WTC11 (cell line): ENCODE data around the gene IQGAP3. TPM values are rescaled to one million over a fixed set of nuclear protein-coding genes. Genes with fewer than 3 reads are reported as not detected.

Experiments
- ATAC-seq: fragments of 200-7000 bp; cut with Tn5 transposase; 2 replicates; pipeline ENCODE4 v1.10.0; 2021; ENCODE audit warnings: mild to moderate bottlenecking, moderate library complexity
- CTCF ChIA-PET: fragments of 300-600 bp; sonication (Branson Sonifier 250); formaldehyde crosslinking; loops from one replicate; lab custom pipeline; 2021; ENCODE audit warnings: antibody characterized with exemption; lab: Charles Lee
- POLR2A ChIA-PET: fragments of 350-600 bp; sonication (Branson Sonifier 250); formaldehyde crosslinking; loops from one replicate; lab custom pipeline; 2021; ENCODE audit warnings: antibody characterized with exemption; lab: Charles Lee
- DNase-seq: peaks from one replicate; pipeline ENCODE4 v3.0.0; 2021; ENCODE audit warnings: low spot score
- H3K27ac Mint-ChIP-seq: 2 replicates; pipeline ENCODE4 v1.8.0; 2021; ENCODE audit warnings: mixed read lengths
- H3K27me3 Mint-ChIP-seq: 2 replicates; pipeline ENCODE4 v1.8.0; 2021; ENCODE audit warnings: low read depth, mild to moderate bottlenecking, moderate library complexity, mixed read lengths
- H3K36me3 Mint-ChIP-seq: 2 replicates; pipeline ENCODE4 v1.8.0; 2021; ENCODE audit warnings: mixed read lengths
- H3K4me1 Mint-ChIP-seq: 2 replicates; pipeline ENCODE4 v1.8.0; 2022; ENCODE audit warnings: mixed read lengths
- H3K4me3 Mint-ChIP-seq: 2 replicates; pipeline ENCODE4 v1.8.0; 2021; ENCODE audit warnings: mild to moderate bottlenecking, moderate library complexity, mixed read lengths
- H3K9me3 Mint-ChIP-seq: 2 replicates; pipeline ENCODE4 v1.8.0; 2021; ENCODE audit warnings: mixed read lengths
- AFF4 ChIP-seq: sonication (generic); formaldehyde crosslinking; IDR thresholded peaks from 2 replicates; pipeline ENCODE4 v1.8.1; 2023; ENCODE audit warnings: mild to moderate bottlenecking, missing genetic modification reagents, borderline replicate concordance
- ATF3 ChIP-seq: sonication (generic); formaldehyde crosslinking; conservative IDR thresholded peaks from 2 replicates; pipeline ENCODE4 v1.8.1; 2022; ENCODE audit warnings: mild to moderate bottlenecking, missing genetic modification reagents
- ETV6 ChIP-seq: sonication (generic); formaldehyde crosslinking; IDR thresholded peaks from 2 replicates; pipeline ENCODE4 v1.8.1; 2022; ENCODE audit warnings: mild to moderate bottlenecking, missing genetic modification reagents
- IRF1 ChIP-seq: sonication (generic); formaldehyde crosslinking; IDR thresholded peaks from 2 replicates; pipeline ENCODE4 v1.8.0; 2023; ENCODE audit warnings: missing genetic modification reagents
- NR2C2 ChIP-seq: sonication (generic); formaldehyde crosslinking; IDR thresholded peaks from 2 replicates; pipeline ENCODE4 v1.8.0; 2022; ENCODE audit warnings: mild to moderate bottlenecking, missing genetic modification reagents
- STAT6 ChIP-seq: sonication (generic); formaldehyde crosslinking; conservative IDR thresholded peaks from 2 replicates; pipeline ENCODE4 v1.8.1; 2023; ENCODE audit warnings: mild to moderate bottlenecking, low read depth, missing genetic modification reagents, moderate library complexity
- USF2 ChIP-seq: sonication (generic); formaldehyde crosslinking; IDR thresholded peaks from 2 replicates; pipeline ENCODE4 v1.8.1; 2023; ENCODE audit warnings: mild to moderate bottlenecking, missing genetic modification reagents, moderate library complexity
- ZMAT4 ChIP-seq: fragments of 250-450 bp; sonication (Bioruptor Pico); IDR thresholded peaks from 2 replicates; pipeline ENCODE4 v1.9.0; 2021; ENCODE audit warnings: mild to moderate bottlenecking
- ZNF121 ChIP-seq: sonication (generic); formaldehyde crosslinking; IDR thresholded peaks from 2 replicates; pipeline ENCODE4 v1.8.0; 2023; ENCODE audit warnings: missing genetic modification reagents
- ZNF317 ChIP-seq: sonication (generic); formaldehyde crosslinking; IDR thresholded peaks from 2 replicates; pipeline ENCODE4 v1.8.1; 2023; ENCODE audit warnings: low read depth, mild to moderate bottlenecking, moderate library complexity, missing genetic modification reagents, borderline replicate concordance
- ZNF416 ChIP-seq: fragments of 250-450 bp; sonication (Bioruptor Pico); IDR thresholded peaks from 2 replicates; pipeline ENCODE4 v1.9.0; 2021; ENCODE audit warnings: mild to moderate bottlenecking, inconsistent platforms
- ZNF532 ChIP-seq: fragments of 250-450 bp; sonication (Bioruptor Pico); IDR thresholded peaks from 2 replicates; pipeline ENCODE4 v1.9.0; 2021; ENCODE audit warnings: mild to moderate bottlenecking, borderline replicate concordance
- total RNA-seq: library from RNA; stranded (reverse); gene quantifications from 3 replicates; pipeline ENCODE4 v1.2.3, GENCODE V29; 2021

Gene IQGAP3
- total RNA-seq, 1 experiment from 2014 or later: 33.3 TPM

DNA sequence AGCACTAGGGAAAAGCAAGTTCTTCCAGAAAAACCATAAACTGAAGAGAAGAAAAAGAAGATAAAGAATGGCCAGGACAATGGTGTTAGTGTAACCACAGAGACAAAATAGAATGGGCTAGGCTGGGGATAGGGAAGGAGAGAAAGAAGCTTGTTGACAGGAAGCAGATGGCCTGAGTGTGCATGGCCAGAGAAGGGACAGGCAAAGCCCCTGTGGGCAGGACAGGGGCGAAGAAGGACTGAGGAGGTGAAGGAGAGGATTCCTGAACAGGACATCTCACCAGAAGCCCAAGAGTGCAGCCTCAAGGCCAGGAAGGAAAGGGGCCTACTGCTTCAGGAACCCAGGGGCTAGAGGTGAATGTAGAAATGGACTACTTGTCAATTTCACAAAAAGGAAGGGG lies 29.3 kb downstream of the IQGAP3 start:
- Mint-ChIP-seq H3K4me3 (no peak overlapping the region), H3K27me3 (no peaks in the 10 kb centered on the region), H3K36me3 (peaks cover 42% of the 10 kb centered on the region)
- ChIA-PET POLR2A (no interaction called here), CTCF (no interaction called here)
- DNase-seq (no peak), ATAC-seq (no peak)
- no peak for TF ChIP-seq NR2C2 (CRISPR knock-in tag)
- TF ChIP-seq ATF3 (CRISPR knock-in tag): no peak
- no peak for TF ChIP-seq ZNF416 (CRISPR knock-in tag)
- no peak for TF ChIP-seq ETV6 (CRISPR knock-in tag)
- TF ChIP-seq STAT6 (CRISPR knock-in tag): no peak
- TF ChIP-seq, all 79 proteins: peak for 0
- Mint-ChIP-seq H3K27ac (no peak overlapping the region; the same call in 1 of the 2 replicates), H3K4me1 (peaks cover 9% of the 10 kb centered on the region; the same call in 1 of the 2 replicates), H3K9me3 (no peaks in the 10 kb centered on the region)

DNA sequence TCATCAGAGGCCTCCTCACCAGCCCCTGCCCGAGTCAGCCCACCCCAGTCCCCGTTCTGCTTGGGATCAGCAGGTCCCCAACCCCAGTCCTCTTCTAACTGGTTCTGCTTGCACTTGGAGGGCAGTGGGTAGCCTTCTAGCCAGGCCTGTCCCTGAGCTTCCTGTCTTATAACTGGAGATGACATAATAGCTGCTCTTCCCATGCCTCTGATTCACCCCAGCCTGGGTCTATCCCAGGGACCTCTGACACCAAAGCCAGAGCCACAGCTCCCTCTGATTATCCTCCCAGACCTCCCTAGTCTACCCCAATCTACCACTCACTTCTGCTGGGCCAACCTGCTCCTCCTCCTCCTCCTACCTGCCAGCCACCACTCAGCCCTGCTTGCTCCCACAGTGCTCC lies 31.4 kb downstream of the IQGAP3 start:
- H3K36me3 Mint-ChIP-seq: peaks cover 41% of the 10 kb centered on the region
- ATAC-seq: no peak
- H3K27ac Mint-ChIP-seq: no peak overlapping the region
- TF ChIP-seq ETV6 (CRISPR knock-in tag): no peak
- TF ChIP-seq ZNF532 (CRISPR knock-in tag): no peak
- TF ChIP-seq ZMAT4: no peak
- no peak for DNase-seq
- H3K4me3 Mint-ChIP-seq: no peak overlapping the region
- no peaks in the 10 kb centered on the region for H3K9me3 Mint-ChIP-seq
- POLR2A ChIA-PET: no interaction called here
- CTCF ChIA-PET: interaction anchor here (0.9 to 1.4 kb wide), 2 partner anchors 60 to 95 kb away, joined by 3 read pairs; no protein-coding TSS in a partner anchor
- no peaks in the 10 kb centered on the region for H3K27me3 Mint-ChIP-seq
- H3K4me1 Mint-ChIP-seq: peaks cover 9% of the 10 kb centered on the region; the same call in 1 of the 2 replicates

- H3K36me3 Mint-ChIP-seq: peaks cover 41% of the 10 kb centered on the region
- DNase-seq (no peak), ATAC-seq (no peak)
- H3K27ac Mint-ChIP-seq: no peak overlapping the region
- no peaks in the 10 kb centered on the region for H3K9me3 Mint-ChIP-seq
- no peak overlapping the region for H3K4me3 Mint-ChIP-seq
- TF ChIP-seq ZNF121 (CRISPR knock-in tag) (no peak), ZNF317 (CRISPR knock-in tag) (no peak), USF2 (CRISPR knock-in tag) (no peak), AFF4 (CRISPR knock-in tag) (no peak), IRF1 (CRISPR knock-in tag) (no peak)
- TF ChIP-seq, all 79 proteins: peak for 0
- POLR2A ChIA-PET: no interaction called here
- CTCF ChIA-PET: interaction anchor here (0.8 kb wide), 1 partner anchor 59 kb away, joined by 3 read pairs; no protein-coding TSS in a partner anchor
- Mint-ChIP-seq H3K27me3 (no peaks in the 10 kb centered on the region), H3K4me1 (peaks cover 9% of the 10 kb centered on the region; the same call in 1 of the 2 replicates)
These were observed 32.5 kb downstream of the IQGAP3 start for GRCh38 chr1:156539818-156540355.
